T-helper 2 cell (primary cell): ENCODE measurements around the gene LRBA.
A peak's percentile ranks its signal among the peaks of the same experiment; 100 is the strongest.

ENCODE experiments used
- DNase-seq, 5 experiments: peaks; one replicate each; pipeline versions ENCODE4 v3.0.0 to v3.0.0-alpha.2; 2012 to 2022

The LRBA gene

GRCh38 chr4:150315175-150315574 lies 699.9 kb downstream of the LRBA start:
- DNase-seq, result no peak

GRCh38 chr4:150314031-150314430 lies 701.1 kb downstream of the LRBA start:
- no peak for DNase-seq

GRCh38 chr4:150310159-150310895 lies 704.8 kb downstream of the LRBA start:
- peak in 1 of 5 experiments; percentile 12 for DNase-seq

- no peak for DNase-seq
Measured at GRCh38 chr4:150308824-150309472, 706.1 kb downstream of the LRBA start.

- no peak for DNase-seq
Measured at GRCh38 chr4:150306719-150307118, 708.4 kb downstream of the LRBA start.

- no peak for DNase-seq
Measured at GRCh38 chr4:150305995-150306394, 709.1 kb downstream of the LRBA start.

- DNase-seq, result peak in 2 of 5 experiments; percentile 3 to 42
Measured at GRCh38 chr4:150302553-150302952, 712.5 kb downstream of the LRBA start.

GRCh38 chr4:150299816-150300215 lies 715.3 kb downstream of the LRBA start:
- no peak for DNase-seq

GRCh38 chr4:150297861-150298474 lies 717.1 kb downstream of the LRBA start:
- DNase-seq, result peak in 1 of 5 experiments; percentile 54

GRCh38 chr4:150289881-150290280 lies 725.2 kb downstream of the LRBA start:
- DNase-seq, result no peak

- DNase-seq, result no peak
Measured at GRCh38 chr4:150289198-150289597, 725.9 kb downstream of the LRBA start.

GRCh38 chr4:150286656-150287055 lies 728.4 kb downstream of the LRBA start:
- no peak for DNase-seq

GRCh38 chr4:150283689-150284088 lies 731.4 kb downstream of the LRBA start:
- DNase-seq, result peak in 1 of 5 experiments; percentile 16

GRCh38 chr4:150280975-150281374 lies 734.1 kb downstream of the LRBA start:
- no peak for DNase-seq

GRCh38 chr4:150280081-150280895 lies 734.8 kb downstream of the LRBA start:
- no peak for DNase-seq

GRCh38 chr4:150278206-150278605 lies 736.9 kb downstream of the LRBA start:
- no peak for DNase-seq

GRCh38 chr4:150268444-150268843 lies 746.6 kb downstream of the LRBA start:
- no peak for DNase-seq

GRCh38 chr4:150265806-150266205 lies 749.3 kb downstream of the LRBA start:
- DNase-seq, result no peak

GRCh38 chr4:150264595-150265161 lies 750.4 kb downstream of the LRBA start:
- no peak for DNase-seq

GRCh38 chr4:150262611-150263010 lies 752.5 kb downstream of the LRBA start:
- no peak for DNase-seq

GRCh38 chr4:150261571-150261970 lies 753.5 kb downstream of the LRBA start:
- no peak for DNase-seq

- no peak for DNase-seq
Measured at GRCh38 chr4:150259861-150260567, 755.1 kb downstream of the LRBA start.
